Measurements from ENCODE around the gene OGT. TPM values are rescaled to one million over a fixed set of nuclear protein-coding genes. Genes with fewer than 3 reads are reported as not detected.

The OGT gene
- total and polyA plus RNA-seq, 3 donors from 2014 or later: 48.0 to 154 (median 113) TPM

GRCh38 chrX:71618303-71618721, 85.4 kb downstream of the OGT start, which contains the start of gene CXCR3:
Gene CXCR3 (minus strand): TSS chrX:71618511. CDS start chrX:71618449, 62 bp downstream.
- H3K27me3 ChIP-seq: no peaks in the 10 kb centered on the region
- WGBS, 2 donors: 48% methylated on average over 2 of the region's 4 CpGs; no CpG with 5 or more reads in 1 of the 2 donors
- H3K4me3 ChIP-seq: no peak within 1 kb of the TSS
- no peak for DNase-seq
- intact Hi-C loops (cut with DNase I; ENCODE audit: low total_unique reads): no loop called here
- H3K36me3 ChIP-seq (ENCODE audit: low read depth, missing control alignments): no peaks in the 10 kb centered on the region
- TF ChIP-seq CTCF (IDR thresholded peaks at IDR 0.05) (no peak), POLR2A (IDR thresholded peaks at IDR 0.05) (no peak)
- H3K4me1 ChIP-seq: peaks cover 4% of the 10 kb centered on the region
- no peaks in the 10 kb centered on the region for H3K9me3 ChIP-seq
- no peak within 1 kb of the TSS for H3K27ac ChIP-seq

GRCh38 chrX:71618787-71619186, 85.9 kb downstream of the OGT start:
- TF ChIP-seq CTCF (IDR thresholded peaks at IDR 0.05) (no peak), POLR2A (IDR thresholded peaks at IDR 0.05) (no peak)
- no peak overlapping the region for H3K4me3 ChIP-seq
- DNase-seq: no peak
- no peaks in the 10 kb centered on the region for H3K9me3 ChIP-seq
- no peaks in the 10 kb centered on the region for H3K36me3 ChIP-seq (ENCODE audit: low read depth, missing control alignments)
- intact Hi-C loops (cut with DNase I; ENCODE audit: low total_unique reads): no loop called here
- no peaks in the 10 kb centered on the region for H3K27me3 ChIP-seq
- H3K4me1 ChIP-seq: peaks cover 5% of the 10 kb centered on the region
- WGBS, 2 donors: 90% methylated on average over 3 of the region's 3 CpGs; no CpG with 5 or more reads in 1 of the 2 donors
- no peak overlapping the region for H3K27ac ChIP-seq

GRCh38 chrX:71619193-71619592, 86.3 kb downstream of the OGT start:
- WGBS, 2 donors: 75 to 88% methylated on average over 8 of the region's 8 CpGs

GRCh38 chrX:71619986-71620385, 87.1 kb downstream of the OGT start:
- Histone ChIP-seq H3K27me3 (no peaks in the 10 kb centered on the region), H3K4me3 (no peak overlapping the region), H3K4me1 (peaks cover 5% of the 10 kb centered on the region), H3K27ac (no peak overlapping the region), H3K9me3 (no peaks in the 10 kb centered on the region), H3K36me3 (ENCODE audit: low read depth, missing control alignments) (no peaks in the 10 kb centered on the region)
- intact Hi-C loops (cut with DNase I; ENCODE audit: low total_unique reads): no loop called here
- no peak for TF ChIP-seq POLR2A (IDR thresholded peaks at IDR 0.05)
- 100% methylated on average over 1 of the region's 1 CpG; no CpG with 5 or more reads in 1 of the 2 donors for WGBS, 2 donors
- no peak for DNase-seq

More at GRCh38 chrX:71619193-71619592, 86.3 kb downstream of the OGT start:
- Histone ChIP-seq H3K27me3 (no peaks in the 10 kb centered on the region), H3K4me3 (no peak overlapping the region), H3K36me3 (ENCODE audit: low read depth, missing control alignments) (no peaks in the 10 kb centered on the region), H3K4me1 (peaks cover 5% of the 10 kb centered on the region), H3K9me3 (no peaks in the 10 kb centered on the region), H3K27ac (no peak overlapping the region)
- no peak for DNase-seq
- no peak for TF ChIP-seq CTCF (IDR thresholded peaks at IDR 0.05)
- TF ChIP-seq POLR2A (IDR thresholded peaks at IDR 0.05): no peak
- intact Hi-C loops (cut with DNase I; ENCODE audit: low total_unique reads): no loop called here

- peaks cover 5% of the 10 kb centered on the region for H3K4me1 ChIP-seq
- TF ChIP-seq POLR2A (IDR thresholded peaks at IDR 0.05) (no peak), CTCF (IDR thresholded peaks at IDR 0.05) (no peak)
- no peaks in the 10 kb centered on the region for H3K9me3 ChIP-seq
- DNase-seq: no peak
- peak overlapping the region in 1 of 2 donors; percentile 83 for H3K27ac ChIP-seq
- H3K4me3 ChIP-seq: no peak overlapping the region
- intact Hi-C loops (cut with DNase I; ENCODE audit: low total_unique reads): no loop called here
- WGBS, 2 donors: 24 to 28% methylated on average over 6 of the region's 6 CpGs
- H3K36me3 ChIP-seq (ENCODE audit: low read depth, missing control alignments): no peaks in the 10 kb centered on the region
- no peaks in the 10 kb centered on the region for H3K27me3 ChIP-seq
These were observed 88.7 kb downstream of the OGT start for GRCh38 chrX:71621603-71622002.
